ENCODE results near the gene TBC1D25. TPM values are rescaled to one million over a fixed set of nuclear protein-coding genes. Genes with fewer than 3 reads are reported as not detected.

TBC1D25 gene
- total RNA-seq, 2 experiments from 2014 or later: 26.7 to 30.5 TPM

DNA sequence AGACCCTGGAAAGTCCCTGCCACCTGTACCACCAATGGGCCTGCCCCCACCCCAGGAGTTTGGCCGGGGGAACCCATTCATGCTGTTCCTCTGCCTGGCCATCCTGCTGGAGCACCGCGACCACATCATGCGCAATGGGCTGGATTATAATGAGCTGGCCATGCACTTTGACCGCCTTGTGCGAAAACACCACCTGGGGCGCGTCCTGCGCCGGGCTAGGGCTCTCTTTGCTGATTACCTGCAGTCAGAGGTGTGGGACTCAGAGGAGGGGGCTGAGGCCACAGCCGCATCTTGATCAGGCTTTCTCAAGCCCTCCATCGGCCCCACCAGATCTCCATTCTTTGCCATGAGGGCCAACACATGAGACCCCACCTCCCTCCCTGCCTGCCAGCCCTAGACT, 21.2 kb downstream of the TBC1D25 start:
- no peaks in the 10 kb centered on the region for H3K9me3 ChIP-seq (ENCODE audit: control insufficient read depth in 1 of 2, insufficient read depth in 1 of 2, low read length in 2 of 2)
- H3K36me3 Mint-ChIP-seq (ENCODE audit: low read depth): peaks cover 46% of the 10 kb centered on the region
- no peaks in the 10 kb centered on the region for H3K4me1 Mint-ChIP-seq (ENCODE audit: low read depth)
- TF ChIP-seq, protein P1, sequence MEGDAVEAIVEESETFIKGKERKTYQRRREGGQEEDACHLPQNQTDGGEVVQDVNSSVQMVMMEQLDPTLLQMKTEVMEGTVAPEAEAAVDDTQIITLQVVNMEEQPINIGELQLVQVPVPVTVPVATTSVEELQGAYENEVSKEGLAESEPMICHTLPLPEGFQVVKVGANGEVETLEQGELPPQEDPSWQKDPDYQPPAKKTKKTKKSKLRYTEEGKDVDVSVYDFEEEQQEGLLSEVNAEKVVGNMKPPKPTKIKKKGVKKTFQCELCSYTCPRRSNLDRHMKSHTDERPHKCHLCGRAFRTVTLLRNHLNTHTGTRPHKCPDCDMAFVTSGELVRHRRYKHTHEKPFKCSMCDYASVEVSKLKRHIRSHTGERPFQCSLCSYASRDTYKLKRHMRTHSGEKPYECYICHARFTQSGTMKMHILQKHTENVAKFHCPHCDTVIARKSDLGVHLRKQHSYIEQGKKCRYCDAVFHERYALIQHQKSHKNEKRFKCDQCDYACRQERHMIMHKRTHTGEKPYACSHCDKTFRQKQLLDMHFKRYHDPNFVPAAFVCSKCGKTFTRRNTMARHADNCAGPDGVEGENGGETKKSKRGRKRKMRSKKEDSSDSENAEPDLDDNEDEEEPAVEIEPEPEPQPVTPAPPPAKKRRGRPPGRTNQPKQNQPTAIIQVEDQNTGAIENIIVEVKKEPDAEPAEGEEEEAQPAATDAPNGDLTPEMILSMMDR (IDR thresholded peaks at IDR 0.05): no peak
- H3K27me3 ChIP-seq (ENCODE audit: control insufficient read depth in 1 of 2, insufficient read depth in 2 of 2, low read length in 2 of 2): no peaks in the 10 kb centered on the region
- H3K4me1 ChIP-seq (ENCODE audit: insufficient read depth, low read length): no peaks in the 10 kb centered on the region
- intact Hi-C loops (cut with DNase I, micrococcal nuclease): no loop called here
- CTCF ChIA-PET: no interaction called here
- DNase-seq: no peak
- no peaks in the 10 kb centered on the region for H3K9me3 Mint-ChIP-seq
- H3K27ac Mint-ChIP-seq: no peak overlapping the region
- H3K36me3 ChIP-seq (ENCODE audit: insufficient read depth, low read length): peaks cover 30% of the 10 kb centered on the region
- ATAC-seq (ENCODE audit: poor library complexity): no peak
- no peaks in the 10 kb centered on the region for H3K27me3 Mint-ChIP-seq
- H3K4me3 ChIP-seq (ENCODE audit: low read length): no peak overlapping the region
- H3K27ac ChIP-seq (ENCODE audit: low read depth in 1 of 2, low read length in 2 of 2): no peak overlapping the region
- no peak overlapping the region for H3K4me3 Mint-ChIP-seq
- POLR2A ChIA-PET: no interaction called here

DNA sequence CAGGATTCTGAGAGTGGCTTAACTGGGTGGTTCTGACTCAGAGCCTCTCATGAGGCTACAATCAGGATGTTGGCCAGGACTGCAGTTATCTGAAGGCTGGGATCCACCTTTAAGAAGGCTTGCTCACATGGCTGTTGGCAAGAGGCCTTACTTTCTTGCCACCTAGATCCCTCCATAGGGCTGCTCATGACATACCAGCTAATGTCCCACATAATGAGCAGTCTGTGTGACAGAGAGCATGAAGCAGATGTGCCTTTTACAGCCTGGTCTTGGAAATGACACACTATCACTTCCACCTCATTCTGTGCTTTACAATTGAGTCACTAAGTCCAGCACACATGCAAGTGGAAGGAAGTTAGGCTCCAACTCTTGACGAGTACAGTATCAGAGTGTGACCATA, 30.4 kb downstream of the TBC1D25 start:
- H3K9me3 ChIP-seq (ENCODE audit: control insufficient read depth in 1 of 2, insufficient read depth in 1 of 2, low read length in 2 of 2): no peaks in the 10 kb centered on the region
- TF ChIP-seq, protein P1 (IDR thresholded peaks at IDR 0.05): no peak
- Mint-ChIP-seq H3K4me1 (ENCODE audit: low read depth) (peaks cover 14% of the 10 kb centered on the region), H3K27me3 (no peaks in the 10 kb centered on the region), H3K9me3 (no peaks in the 10 kb centered on the region), H3K36me3 (ENCODE audit: low read depth) (peaks cover 13% of the 10 kb centered on the region), H3K27ac (no peak overlapping the region), H3K4me3 (no peak overlapping the region)
- no peak overlapping the region for H3K4me3 ChIP-seq (ENCODE audit: low read length)
- ChIA-PET CTCF (no interaction called here), POLR2A (no interaction called here)
- DNase-seq: peak in 1 of 14 experiments; percentile 13
- H3K4me1 ChIP-seq (ENCODE audit: insufficient read depth, low read length): peaks cover 11% of the 10 kb centered on the region
- H3K27me3 ChIP-seq (ENCODE audit: control insufficient read depth in 1 of 2, insufficient read depth in 2 of 2, low read length in 2 of 2): no peaks in the 10 kb centered on the region
- H3K27ac ChIP-seq (ENCODE audit: low read depth in 1 of 2, low read length in 2 of 2): no peak overlapping the region
- intact Hi-C loops (cut with DNase I, micrococcal nuclease): loop anchor here in 1 of 2 experiments (5.0 to 10.0 kb wide), 2 partner anchors 48 to 95 kb away; partner anchors contain the start of genes EBP, FTSJ1 and SLC38A5
- ATAC-seq (ENCODE audit: poor library complexity): no peak
- peaks cover 1% of the 10 kb centered on the region for H3K36me3 ChIP-seq (ENCODE audit: insufficient read depth, low read length)

GRCh38 chrX:48573690-48574269, 34.3 kb downstream of the TBC1D25 start:
- H3K9me3 ChIP-seq (ENCODE audit: control insufficient read depth in 1 of 2, insufficient read depth in 1 of 2, low read length in 2 of 2): no peaks in the 10 kb centered on the region
- peaks cover 37% of the 10 kb centered on the region for H3K36me3 ChIP-seq (ENCODE audit: insufficient read depth, low read length)
- H3K27me3 ChIP-seq (ENCODE audit: control insufficient read depth in 1 of 2, insufficient read depth in 2 of 2, low read length in 2 of 2): no peaks in the 10 kb centered on the region
- peaks cover 26% of the 10 kb centered on the region for H3K4me1 ChIP-seq (ENCODE audit: insufficient read depth, low read length)
- ChIA-PET POLR2A (interaction anchor here (0.7 to 3.1 kb wide), 39 partner anchors 8 to 1356 kb away, joined by 3 to 101 read pairs (median 4); partner anchors contain the start of genes EBP, HDAC6, OTUD5 and PIM2), CTCF (interaction anchor here (1.3 kb wide), 1 partner anchor 34 kb away, joined by 4 read pairs; the partner anchor contains the start of gene TBC1D25)
- DNase-seq (peak in 9 of 14 experiments; percentile 3 to 63 (median 22)), ATAC-seq (ENCODE audit: poor library complexity) (peak; percentile 25)
- TF ChIP-seq, protein P1 (IDR thresholded peaks at IDR 0.05): no peak
- peaks cover 50% of the 10 kb centered on the region for H3K36me3 Mint-ChIP-seq (ENCODE audit: low read depth)
- peaks cover 22% of the 10 kb centered on the region for H3K4me1 Mint-ChIP-seq (ENCODE audit: low read depth)
- H3K9me3 Mint-ChIP-seq: no peaks in the 10 kb centered on the region
- H3K27me3 Mint-ChIP-seq: no peaks in the 10 kb centered on the region
- H3K27ac Mint-ChIP-seq: peak overlapping the region; percentile 98
- H3K4me3 Mint-ChIP-seq: peak overlapping the region; percentile 98
- H3K4me3 ChIP-seq (ENCODE audit: low read length): peak overlapping the region; percentile 87
- intact Hi-C loops (cut with DNase I, micrococcal nuclease): loop anchor here (1.0 to 10.0 kb wide), 4 partner anchors 34 to 99 kb away; partner anchors contain the start of genes TBC1D25 (in 2 of the 2), EBP (in 1 of the 2), FTSJ1 (in 1 of the 2) and SLC38A5 (in 1 of the 2)
- peak overlapping the region; percentile 99 to 100 for H3K27ac ChIP-seq (ENCODE audit: low read depth in 1 of 2, low read length in 2 of 2)

Data from CD4-positive, alpha-beta T cell (primary cell).